CD4-positive, alpha-beta T cell treated with Interleukin-2 at 100 ng/mL for 4 hours (primary cell): ENCODE data around the gene INPP5D.
"Not testable (repeated sequence)": the region's sequence is repeated elsewhere in the genome, so short reads cannot be mapped to it uniquely, and the experiment has no call there.

Source experiments
- DNase-seq: peaks from one replicate; pipeline ENCODE4 v3.0.0-alpha.2; 2020; ENCODE audit warnings: low spot score

INPP5D gene

GRCh38 chr2:233117811-233118647, 57.9 kb downstream of the INPP5D start:
- no peak for DNase-seq

DNA sequence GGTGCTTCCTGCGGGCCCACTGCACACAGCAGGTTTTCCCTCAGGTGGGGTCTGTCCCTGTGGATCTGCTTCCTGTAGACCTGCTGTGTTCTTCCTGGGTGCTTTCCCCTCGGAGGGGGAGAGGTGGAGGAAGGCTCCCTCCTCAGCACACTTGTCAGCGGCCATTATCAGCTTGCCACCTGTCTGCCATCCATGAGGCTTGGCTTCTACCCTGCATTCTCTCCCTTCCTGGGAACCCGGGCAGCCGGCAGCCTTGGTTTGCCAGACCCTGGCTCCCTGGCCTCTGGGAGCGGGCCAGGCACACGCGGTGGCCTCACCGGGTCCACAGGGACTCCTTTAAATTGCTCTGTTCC, 58.5 kb downstream of the INPP5D start:
- DNase-seq = no peak

DNA sequence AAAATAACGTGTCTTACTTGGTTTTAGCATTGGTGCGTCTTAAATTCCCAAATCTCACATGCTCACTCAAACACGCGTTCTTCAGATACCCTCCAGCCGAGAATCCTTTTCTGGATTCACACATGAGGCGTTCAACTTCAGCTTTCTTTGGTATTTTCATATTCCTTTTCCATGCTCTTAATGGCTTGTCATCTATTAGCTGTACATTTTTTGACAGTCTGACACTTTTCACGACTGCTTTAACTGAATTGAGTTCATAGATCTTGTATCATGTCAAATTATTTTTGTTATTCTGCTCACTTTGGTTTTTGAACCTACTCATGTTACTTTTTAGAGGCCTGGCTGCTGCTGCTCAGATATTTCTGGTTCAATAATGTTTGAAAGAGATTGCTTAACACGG, 59.0 kb downstream of the INPP5D start:
- DNase-seq = no peak

GRCh38 chr2:233119806-233120205, 59.7 kb downstream of the INPP5D start:
- DNase-seq = no peak

DNA sequence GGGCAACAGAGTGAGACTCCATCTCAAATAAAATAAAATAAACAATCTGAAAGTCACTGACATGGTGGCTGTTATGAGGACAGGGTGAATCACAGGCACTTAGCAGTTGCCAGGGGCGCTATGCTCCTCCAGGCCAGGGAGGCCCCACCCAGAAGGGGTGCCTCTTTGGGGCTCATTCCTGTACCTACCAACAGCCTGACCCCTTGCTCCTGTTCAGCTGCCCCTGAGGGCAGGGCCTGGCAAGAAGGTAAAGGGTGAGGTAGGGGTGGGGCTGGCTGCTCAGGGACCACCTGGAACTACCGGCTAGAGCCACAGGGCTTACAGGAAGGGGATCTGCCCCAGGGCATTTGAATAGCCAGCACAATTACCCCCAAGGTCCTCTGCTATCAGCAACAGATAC, 60.3 kb downstream of the INPP5D start:
- no peak for DNase-seq

DNA sequence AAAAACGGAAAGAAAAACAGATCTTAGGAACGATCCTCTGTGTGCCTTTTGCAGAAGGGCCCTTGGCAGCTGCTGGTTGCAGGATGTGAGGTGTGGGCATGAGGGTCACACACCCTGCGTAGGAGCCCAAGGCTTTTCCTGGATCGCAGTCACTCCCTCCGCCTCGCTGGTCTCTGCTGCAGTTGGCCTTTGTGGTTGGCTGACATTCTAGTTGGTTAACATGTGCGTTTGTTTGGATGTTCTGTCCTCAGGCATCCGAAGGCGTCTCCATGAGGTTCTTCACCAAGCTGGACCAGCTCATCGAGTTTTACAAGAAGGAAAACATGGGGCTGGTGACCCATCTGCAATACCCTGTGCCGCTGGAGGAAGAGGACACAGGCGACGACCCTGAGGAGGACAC, 61.7 kb downstream of the INPP5D start:
- DNase-seq = no peak

DNA sequence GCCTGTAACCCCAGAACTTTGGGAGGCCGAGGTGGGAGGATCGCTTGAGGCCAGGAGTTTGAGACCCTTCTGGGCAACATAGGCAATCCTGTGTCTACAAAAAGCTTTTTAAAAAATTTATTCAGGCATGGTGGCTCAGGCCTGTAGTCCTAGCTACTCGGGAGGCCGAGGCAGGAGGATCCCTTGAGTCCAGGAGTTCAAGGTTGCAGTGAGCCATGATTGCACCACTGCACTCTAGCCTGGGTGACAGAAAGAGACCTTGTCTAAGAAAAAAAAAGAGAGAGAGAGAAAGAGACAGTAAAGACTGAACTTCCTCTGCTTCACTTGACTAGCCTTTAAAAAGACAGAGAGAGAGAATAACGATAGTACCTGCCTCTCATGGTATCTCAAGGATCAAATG, 62.4 kb downstream of the INPP5D start:
- no peak for DNase-seq

DNA sequence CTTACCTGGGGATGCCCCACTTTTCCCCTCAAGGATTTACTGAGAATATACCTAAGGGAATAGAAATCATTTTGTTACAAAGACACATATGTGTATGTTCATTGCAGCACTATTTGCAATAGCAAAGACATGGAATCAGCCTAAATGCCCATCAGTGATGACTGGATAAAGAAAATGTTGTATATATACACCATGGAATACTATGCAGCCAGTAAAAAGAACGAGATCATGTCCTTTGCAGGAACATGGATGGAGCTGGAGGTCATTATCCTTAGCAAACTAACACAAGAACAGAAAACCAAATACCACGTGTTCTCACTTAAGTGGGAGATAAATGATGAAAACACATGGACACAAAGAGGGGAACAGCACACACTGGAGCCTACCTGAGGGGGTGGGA, 63.4 kb downstream of the INPP5D start:
- DNase-seq = not testable (repeated sequence)

DNA sequence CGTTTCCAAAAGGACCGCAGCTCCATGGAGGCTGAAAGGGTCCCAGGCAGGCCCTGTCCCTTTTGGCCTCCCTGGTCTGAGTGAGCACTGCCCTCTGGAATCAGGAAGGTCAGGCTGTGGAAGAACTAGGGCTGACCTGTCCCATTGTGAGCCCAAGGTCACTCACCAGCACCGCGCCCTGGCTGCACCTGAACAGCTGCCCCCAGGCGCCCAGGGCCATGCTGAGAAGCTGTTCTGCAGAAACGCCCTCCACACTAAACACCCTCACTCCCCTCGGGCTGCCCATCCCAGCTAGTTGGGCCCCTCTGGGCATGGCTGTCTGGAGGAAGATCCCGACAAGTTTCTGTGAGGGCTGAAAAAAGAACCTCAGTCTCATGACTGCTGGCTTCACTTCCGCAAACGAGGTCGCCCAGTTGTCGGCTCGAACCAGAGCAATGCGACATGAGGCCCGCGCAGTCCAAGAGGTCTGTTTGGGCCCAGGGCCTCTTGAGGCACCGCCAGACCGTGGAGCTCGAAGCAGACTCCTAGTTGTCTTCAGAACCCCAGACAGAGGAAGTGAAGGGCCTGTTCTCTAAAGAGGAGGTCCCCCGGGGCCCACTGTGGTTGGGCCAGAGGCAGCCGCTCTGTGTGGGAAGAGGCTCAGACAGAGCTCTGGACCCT, 64.4 kb downstream of the INPP5D start:
- no peak for DNase-seq

- DNase-seq = no peak
These were observed 65.4 kb downstream of the INPP5D start for GRCh38 chr2:233125455-233126065.

GRCh38 chr2:233129351-233129978, 69.3 kb downstream of the INPP5D start:
- no peak for DNase-seq

- no peak for DNase-seq
These were observed 69.9 kb downstream of the INPP5D start for GRCh38 chr2:233130024-233130423.

DNA sequence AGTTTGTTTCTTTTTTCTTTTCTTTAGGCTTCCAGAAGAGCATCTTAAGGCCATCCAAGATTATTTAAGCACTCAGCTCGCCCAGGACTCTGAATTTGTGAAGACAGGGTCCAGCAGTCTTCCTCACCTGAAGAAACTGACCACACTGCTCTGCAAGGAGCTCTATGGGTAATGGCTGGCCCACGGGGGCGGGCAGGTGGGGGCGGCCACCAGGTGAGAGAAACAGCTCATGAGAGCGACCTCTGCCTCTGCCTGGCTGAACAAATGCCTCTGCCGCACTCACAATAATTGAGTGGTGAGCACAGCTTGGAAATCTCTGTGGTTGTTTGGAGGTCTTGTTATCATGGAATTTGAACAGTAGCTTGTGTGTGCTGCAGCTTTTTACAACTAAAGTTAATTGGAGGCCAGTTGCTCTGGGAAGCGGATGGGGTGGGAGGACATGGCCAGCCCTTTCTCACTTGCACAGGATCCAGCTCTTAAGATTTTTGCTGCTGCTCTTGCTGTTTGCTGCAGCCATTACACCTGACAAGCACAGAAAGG, 70.4 kb downstream of the INPP5D start:
- no peak for DNase-seq

DNA sequence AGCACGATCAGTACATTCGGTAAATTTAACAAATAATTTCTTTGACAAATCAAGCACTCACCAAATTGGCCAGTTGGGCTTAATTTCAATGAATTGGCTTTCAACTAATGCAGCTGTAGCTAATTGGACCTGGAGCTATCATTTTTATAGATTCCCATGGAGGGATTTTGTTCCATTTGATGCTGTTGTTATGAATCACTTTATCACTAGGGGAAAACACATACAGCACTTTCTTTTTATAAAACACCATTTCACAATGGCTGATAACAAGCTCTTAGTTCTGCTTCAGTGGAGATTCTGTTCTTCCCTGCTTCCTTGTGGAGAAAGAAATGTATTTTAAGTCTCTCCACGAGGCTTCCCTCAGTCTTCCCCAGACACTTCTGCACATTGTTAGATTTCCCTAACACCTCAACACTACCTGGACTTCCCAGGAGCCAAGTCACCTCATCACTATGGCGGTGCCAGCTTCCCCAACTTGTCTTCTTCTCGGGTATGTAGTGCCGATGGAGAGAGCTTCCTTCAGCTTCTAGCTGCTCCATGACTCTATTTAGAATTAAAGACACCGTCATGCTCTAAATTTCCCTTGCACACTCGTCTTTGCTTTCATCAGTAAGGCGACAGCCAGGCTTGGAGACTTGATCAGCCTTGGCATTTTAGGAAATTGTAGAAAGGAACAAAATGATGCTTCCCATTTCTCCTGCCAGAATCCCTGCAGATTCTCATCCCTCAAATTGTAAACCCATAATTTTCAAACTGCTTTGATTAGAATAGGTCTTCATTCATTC, 72.0 kb downstream of the INPP5D start:
- no peak for DNase-seq

DNA sequence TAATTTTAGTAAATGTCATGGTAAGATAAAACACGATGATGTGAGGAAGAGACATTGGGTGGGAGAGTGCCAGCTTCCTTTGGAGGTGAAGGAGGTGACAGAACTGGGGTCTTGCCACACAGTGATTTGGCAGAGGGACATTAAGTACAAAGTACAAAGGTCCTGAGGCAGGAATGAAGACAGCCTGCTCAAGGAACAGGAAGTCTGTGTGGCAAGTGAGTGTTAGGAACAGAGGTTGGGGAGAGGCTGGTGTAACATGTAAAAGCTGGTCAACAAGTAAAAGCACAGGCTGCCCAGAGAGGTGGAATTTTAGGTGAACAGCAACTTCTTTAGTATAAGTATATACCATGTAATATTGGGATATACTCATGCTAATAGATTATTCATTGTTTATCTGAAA, 73.1 kb downstream of the INPP5D start:
- DNase-seq = no peak

DNA sequence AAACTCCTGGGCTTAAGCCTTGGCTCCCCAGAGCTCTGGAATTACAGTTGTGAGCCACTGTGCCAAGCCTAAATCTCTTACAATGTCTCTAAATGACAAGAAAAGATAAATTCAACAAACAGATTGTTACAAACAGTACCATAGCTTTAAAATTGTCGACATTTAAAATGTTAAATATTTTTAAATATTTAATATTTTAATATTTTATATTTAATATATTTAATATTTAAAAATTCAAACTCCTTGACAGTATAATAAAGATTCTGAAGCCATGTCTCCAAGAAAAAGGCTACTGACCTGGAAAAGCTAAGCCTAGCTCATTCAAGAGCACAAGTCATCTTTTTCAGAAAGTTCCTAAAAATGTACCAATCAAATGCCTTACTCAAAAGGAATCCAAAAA, 75.3 kb downstream of the INPP5D start:
- DNase-seq = no peak

- no peak for DNase-seq
These were observed 76.9 kb downstream of the INPP5D start for GRCh38 chr2:233137040-233137439.

DNA sequence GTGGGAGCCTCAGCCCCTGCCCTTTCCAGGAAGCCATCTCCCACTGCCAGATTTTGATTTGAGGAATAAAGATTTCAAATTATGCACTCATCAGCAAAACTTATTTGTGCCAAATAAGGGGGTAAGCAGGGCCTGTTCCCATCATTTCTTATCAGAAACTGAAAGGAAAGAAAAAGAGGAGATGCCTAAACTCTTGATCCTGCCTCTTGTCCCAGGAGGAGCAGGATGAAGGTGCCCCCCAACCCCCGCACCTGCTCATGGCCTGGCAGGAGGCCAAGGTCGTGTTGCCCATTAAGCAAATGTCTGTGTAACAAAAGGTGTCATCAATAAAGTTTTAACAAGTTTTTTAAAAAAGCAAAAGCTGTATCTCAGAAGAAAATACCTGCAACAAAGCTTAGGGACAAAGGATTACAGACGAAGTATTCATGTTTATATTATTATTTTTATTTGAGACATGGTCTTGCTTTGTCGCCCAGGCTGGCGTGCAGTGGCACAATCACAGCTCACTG, 80.0 kb downstream of the INPP5D start:
- no peak for DNase-seq

DNA sequence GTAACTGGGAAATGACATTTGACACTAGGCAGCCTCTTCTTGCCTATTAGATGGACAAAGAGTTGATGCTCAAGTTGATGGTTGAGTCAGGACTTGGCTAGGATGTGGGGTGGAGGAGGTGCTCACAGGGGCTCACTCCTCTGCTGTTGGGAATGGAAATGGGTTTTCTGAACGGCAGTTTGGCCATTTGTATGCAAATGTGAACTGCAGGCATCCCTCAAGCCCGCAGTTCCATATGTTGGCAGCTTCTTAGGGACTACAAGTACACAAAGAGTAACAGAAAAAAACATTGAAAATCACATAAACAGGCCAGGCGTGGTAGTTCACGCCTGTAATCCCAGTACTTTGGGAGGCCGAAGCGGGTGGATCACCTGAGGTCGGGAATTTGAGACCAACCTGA, 80.8 kb downstream of the INPP5D start:
- DNase-seq = no peak

DNA sequence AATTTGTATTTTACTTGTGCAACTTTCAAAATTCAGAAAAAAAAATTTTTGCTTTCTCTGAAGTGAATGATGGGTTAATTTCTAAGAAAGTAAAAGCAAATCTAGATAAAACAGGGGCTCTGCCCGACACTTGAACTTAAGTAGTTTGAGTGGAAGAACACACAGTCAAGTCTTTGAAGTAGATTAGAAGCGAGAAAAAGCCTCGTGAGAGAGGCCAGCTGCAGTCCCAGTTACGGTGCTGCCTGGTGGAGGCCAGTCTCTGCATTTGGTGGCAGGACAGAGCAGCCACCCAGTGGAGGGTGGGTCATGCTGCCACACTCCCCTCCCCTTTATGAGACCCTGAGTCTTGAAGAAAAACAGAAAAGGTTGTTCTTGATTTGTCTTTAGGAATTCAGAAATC, 81.8 kb downstream of the INPP5D start:
- DNase-seq = peak; percentile 14

- DNase-seq = peak; percentile 19
These were observed 82.3 kb downstream of the INPP5D start for GRCh38 chr2:233142355-233142897.
